Measurements from ENCODE around the gene HAND1.

HAND1 gene

GRCh38 chr5:154505567-154505966, 27.5 kb upstream of the HAND1 start:
- peak; percentile 84 for DNase-seq

- no peak for DNase-seq
These were observed 25.6 kb upstream of the HAND1 start for GRCh38 chr5:154503698-154504039.

- DNase-seq = no peak
These were observed 24.2 kb upstream of the HAND1 start for GRCh38 chr5:154502180-154502579.

- DNase-seq = no peak
These were observed 23.5 kb upstream of the HAND1 start for GRCh38 chr5:154501566-154501965.

- DNase-seq = no peak
These were observed 21.0 kb upstream of the HAND1 start for GRCh38 chr5:154498994-154499393.

GRCh38 chr5:154498591-154498990, 20.6 kb upstream of the HAND1 start:
- no peak for DNase-seq

- DNase-seq = peak; percentile 47
These were observed 16.0 kb upstream of the HAND1 start for GRCh38 chr5:154494036-154494435.

GRCh38 chr5:154493274-154493673, 15.2 kb upstream of the HAND1 start:
- DNase-seq = no peak

GRCh38 chr5:154491941-154492340, 13.9 kb upstream of the HAND1 start:
- no peak for DNase-seq

- DNase-seq = no peak
These were observed 9.5 kb upstream of the HAND1 start for GRCh38 chr5:154487541-154487940.

- peak; percentile 45 for DNase-seq
These were observed 8.4 kb upstream of the HAND1 start for GRCh38 chr5:154486427-154486866.

- no peak for DNase-seq
These were observed 7.9 kb upstream of the HAND1 start for GRCh38 chr5:154485850-154486426.

- DNase-seq = peak; percentile 37
These were observed 7.1 kb upstream of the HAND1 start for GRCh38 chr5:154485096-154485491.

GRCh38 chr5:154484393-154485095, 6.5 kb upstream of the HAND1 start:
- no peak for DNase-seq

- DNase-seq = no peak
These were observed 5.8 kb upstream of the HAND1 start for GRCh38 chr5:154483654-154484392.

GRCh38 chr5:154482528-154483449, 4.8 kb upstream of the HAND1 start:
- DNase-seq = no peak

GRCh38 chr5:154481584-154482381, 3.8 kb upstream of the HAND1 start:
- DNase-seq = no peak

- no peak for DNase-seq
These were observed 2.8 kb upstream of the HAND1 start for GRCh38 chr5:154480847-154481246.

GRCh38 chr5:154479944-154480750, 2.1 kb upstream of the HAND1 start:
- no peak for DNase-seq

- DNase-seq = no peak
These were observed 1.3 kb upstream of the HAND1 start for GRCh38 chr5:154479160-154479943.

GRCh38 chr5:154478752-154479159, 729 bp upstream of the HAND1 start:
- DNase-seq = no peak
